Measurements from ENCODE around the gene CD209.

GRCh38 chr19:7733376-7733775 lies 14.0 kb downstream of the CD209 start:
- TF ChIP-seq, protein P1, sequence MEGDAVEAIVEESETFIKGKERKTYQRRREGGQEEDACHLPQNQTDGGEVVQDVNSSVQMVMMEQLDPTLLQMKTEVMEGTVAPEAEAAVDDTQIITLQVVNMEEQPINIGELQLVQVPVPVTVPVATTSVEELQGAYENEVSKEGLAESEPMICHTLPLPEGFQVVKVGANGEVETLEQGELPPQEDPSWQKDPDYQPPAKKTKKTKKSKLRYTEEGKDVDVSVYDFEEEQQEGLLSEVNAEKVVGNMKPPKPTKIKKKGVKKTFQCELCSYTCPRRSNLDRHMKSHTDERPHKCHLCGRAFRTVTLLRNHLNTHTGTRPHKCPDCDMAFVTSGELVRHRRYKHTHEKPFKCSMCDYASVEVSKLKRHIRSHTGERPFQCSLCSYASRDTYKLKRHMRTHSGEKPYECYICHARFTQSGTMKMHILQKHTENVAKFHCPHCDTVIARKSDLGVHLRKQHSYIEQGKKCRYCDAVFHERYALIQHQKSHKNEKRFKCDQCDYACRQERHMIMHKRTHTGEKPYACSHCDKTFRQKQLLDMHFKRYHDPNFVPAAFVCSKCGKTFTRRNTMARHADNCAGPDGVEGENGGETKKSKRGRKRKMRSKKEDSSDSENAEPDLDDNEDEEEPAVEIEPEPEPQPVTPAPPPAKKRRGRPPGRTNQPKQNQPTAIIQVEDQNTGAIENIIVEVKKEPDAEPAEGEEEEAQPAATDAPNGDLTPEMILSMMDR (IDR thresholded peaks at IDR 0.05) = no peak
- no peak for TF ChIP-seq POLR2A (IDR thresholded peaks at IDR 0.05)

Data from uterus (tissue), 2 donors.